Measurements from ENCODE around the gene IRAK1BP1.
A peak's percentile ranks its signal among the peaks of the same experiment; 100 is the strongest.
"Not testable (repeated sequence)": the region's sequence is repeated elsewhere in the genome, so short reads cannot be mapped to it uniquely, and the experiment has no call there.

IRAK1BP1 gene

GRCh38 chr6:78867370-78868040 lies at the start of gene IRAK1BP1:
Gene IRAK1BP1 (plus strand): TSS chr6:78867551. CDS start chr6:78867577, 26 bp downstream.
- DNase-seq, result peak; percentile 93

GRCh38 chr6:78824045-78824444 lies 43.3 kb upstream of the IRAK1BP1 start:
- no peak for DNase-seq

GRCh38 chr6:78829407-78829806 lies 37.9 kb upstream of the IRAK1BP1 start:
- no peak for DNase-seq

GRCh38 chr6:78830805-78831204 lies 36.5 kb upstream of the IRAK1BP1 start:
- DNase-seq, result no peak

DNA sequence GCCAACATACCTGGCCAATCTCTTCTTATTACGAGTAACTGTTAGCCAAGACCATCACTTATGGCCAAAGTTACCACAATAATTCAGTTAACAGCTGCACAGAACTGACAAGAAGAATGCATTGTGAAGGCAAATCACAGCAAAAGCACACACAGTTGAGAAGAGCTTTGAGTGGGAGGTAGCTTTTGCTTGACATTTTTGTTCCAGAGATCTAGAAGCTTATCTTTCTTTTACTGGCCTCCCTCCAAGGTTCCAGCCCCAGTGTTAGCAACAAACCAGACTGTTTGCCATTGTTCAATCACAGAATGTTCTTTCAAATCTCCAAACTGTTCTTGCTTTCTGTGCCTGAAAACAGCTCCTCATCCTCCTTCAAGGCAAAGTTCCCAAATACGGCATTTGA lies 35.9 kb upstream of the IRAK1BP1 start:
- no peak for DNase-seq

GRCh38 chr6:78832091-78832808 lies 35.1 kb upstream of the IRAK1BP1 start:
- no peak for DNase-seq

GRCh38 chr6:78835817-78836216 lies 31.5 kb upstream of the IRAK1BP1 start:
- no peak for DNase-seq

- DNase-seq, result no peak
Observed at GRCh38 chr6:78836598-78836997, 30.8 kb upstream of the IRAK1BP1 start.

- no peak for DNase-seq
Observed at GRCh38 chr6:78841111-78841510, 26.2 kb upstream of the IRAK1BP1 start.

GRCh38 chr6:78842953-78843352 lies 24.4 kb upstream of the IRAK1BP1 start:
- no peak for DNase-seq

GRCh38 chr6:78844899-78845298 lies 22.5 kb upstream of the IRAK1BP1 start:
- no peak for DNase-seq

- DNase-seq, result no peak
Observed at GRCh38 chr6:78845567-78845966, 21.8 kb upstream of the IRAK1BP1 start.

DNA sequence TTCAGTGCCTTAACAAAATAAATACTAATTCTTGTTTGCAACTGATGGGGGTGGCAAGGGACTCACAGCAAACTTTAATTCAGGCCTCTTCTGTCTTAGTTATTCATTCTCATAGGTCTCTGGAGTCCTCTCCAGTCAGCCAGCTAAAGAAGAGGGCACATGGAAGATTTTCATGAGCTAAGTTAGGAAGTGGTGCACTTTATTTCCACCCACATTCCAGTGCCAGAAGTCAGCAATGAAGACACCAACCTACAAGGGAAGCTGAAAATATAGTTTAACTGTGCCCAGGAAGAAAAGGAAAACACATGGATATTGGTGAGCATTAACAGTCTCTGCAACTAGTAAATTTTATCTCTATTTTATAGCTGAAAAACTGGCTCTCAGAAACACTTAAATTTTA lies 16.7 kb upstream of the IRAK1BP1 start:
- no peak for DNase-seq

DNA sequence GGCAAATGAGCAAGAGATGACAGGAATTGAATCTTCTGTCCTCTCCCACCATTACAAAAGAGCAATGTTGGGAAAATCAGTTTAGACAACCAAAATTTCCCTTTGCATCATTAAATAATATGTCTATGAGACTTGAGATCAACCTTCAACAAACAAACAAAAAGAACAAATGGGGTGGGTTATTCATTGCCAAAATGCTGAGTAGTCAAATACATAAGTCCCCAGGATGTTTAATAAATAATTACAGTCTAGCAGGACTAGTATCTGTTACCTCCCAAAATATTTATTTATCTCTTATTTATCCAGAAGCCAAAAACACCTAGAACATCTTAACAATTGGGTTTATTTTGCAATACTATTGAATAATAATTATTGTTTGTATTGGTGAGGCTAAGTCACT lies 16.2 kb upstream of the IRAK1BP1 start:
- no peak for DNase-seq

GRCh38 chr6:78854546-78854945 lies 12.8 kb upstream of the IRAK1BP1 start:
- no peak for DNase-seq

- not testable (repeated sequence) for DNase-seq
Observed at GRCh38 chr6:78858339-78858938, 8.9 kb upstream of the IRAK1BP1 start.

GRCh38 chr6:78861509-78861908 lies 5.8 kb upstream of the IRAK1BP1 start:
- no peak for DNase-seq

- no peak for DNase-seq
Observed at GRCh38 chr6:78863576-78863975, 3.8 kb upstream of the IRAK1BP1 start.

DNA sequence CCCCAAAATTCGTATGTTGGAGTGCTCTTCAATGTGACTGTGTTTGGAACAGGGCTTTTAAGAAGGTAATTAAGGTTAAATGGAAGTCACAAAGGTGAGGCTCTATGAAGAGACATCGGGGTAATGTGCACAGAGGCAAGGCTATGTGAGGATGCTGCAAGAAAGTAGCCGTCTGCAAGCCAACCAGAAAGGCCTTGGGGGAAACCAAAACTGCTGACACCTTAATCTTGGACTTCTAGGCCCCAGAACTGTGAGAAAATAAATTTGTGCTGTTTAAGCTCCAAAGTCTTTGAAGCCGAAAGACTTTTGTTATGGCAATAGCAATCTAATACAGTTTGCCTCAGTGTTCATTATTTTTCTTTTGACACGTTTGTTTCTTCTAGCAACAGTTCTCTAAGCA lies 2.4 kb upstream of the IRAK1BP1 start:
- no peak for DNase-seq

DNA sequence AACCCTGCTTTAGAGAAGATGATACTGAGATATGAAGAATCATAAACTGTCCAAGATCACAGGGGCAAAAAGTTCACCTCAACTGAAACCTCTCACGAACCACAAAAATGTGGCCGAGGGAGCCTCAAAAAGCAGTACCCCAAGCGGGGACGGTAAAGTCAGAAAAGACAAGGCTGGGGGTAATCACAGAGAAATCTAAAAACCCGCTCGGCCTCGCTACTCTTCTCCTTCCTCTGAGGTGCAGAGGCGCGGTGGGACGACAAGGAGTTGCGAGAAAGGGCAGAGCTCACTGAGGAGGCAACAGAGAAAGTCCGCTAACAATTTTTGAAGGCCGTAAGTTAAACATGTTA lies 356 bp upstream of the IRAK1BP1 start:
- DNase-seq, result no peak

DNA sequence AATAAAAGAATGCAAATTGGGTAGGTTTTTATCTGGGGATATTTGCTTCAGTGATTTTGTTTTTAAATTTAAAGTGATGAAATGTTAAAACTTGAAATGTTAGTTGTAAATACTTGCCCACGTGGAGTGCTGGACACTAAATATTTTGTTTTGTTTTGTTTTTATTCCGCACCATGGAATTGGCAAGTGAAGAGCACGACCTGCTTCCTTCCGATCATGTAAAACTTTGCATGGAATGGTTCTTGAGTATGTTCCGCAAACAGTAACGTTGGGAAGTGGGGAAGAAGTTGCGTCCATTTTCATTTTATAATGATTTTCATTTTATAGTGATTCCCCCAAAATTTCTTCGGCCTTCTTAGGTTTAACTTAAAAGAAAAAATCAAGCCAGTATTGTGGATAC lies 765 bp downstream of the IRAK1BP1 start:
- DNase-seq, result no peak

DNA sequence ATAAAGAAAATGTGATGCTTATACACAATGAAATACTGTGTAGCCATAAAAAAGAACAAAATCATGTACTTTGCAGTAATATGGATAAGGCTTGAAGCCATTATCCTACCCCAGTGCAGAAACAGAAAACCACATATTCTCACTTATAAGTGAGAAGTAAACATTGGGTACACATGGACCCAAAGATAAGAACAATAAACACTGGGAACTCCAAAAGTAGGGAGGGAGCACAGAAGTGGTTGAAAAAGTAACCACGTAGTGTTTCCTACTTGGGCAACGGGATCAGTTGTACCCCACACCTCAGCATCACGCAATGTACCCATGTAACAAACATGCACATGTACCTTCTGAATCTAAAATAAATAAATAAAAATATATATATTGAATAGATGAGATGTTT lies 8.2 kb downstream of the IRAK1BP1 start:
- DNase-seq, result no peak

- DNase-seq, result no peak
Observed at GRCh38 chr6:78883651-78884050, 16.3 kb downstream of the IRAK1BP1 start.

- DNase-seq, result not testable (repeated sequence)
Observed at GRCh38 chr6:78889901-78890300, 22.6 kb downstream of the IRAK1BP1 start.

Measured in femur (tissue), 1 donor.